GM10847 (cell line): ENCODE results near the gene ZDHHC14.

ENCODE experiments used
- POLR2A ChIP-seq: IDR thresholded peaks from 2 replicates; pipeline ENCODE4 v1.6.1; 2011; ENCODE audit not compliant: insufficient read length; ENCODE audit errors: extremely low read depth

Gene ZDHHC14

GRCh38 chr6:157462956-157463742, 82.2 kb downstream of the ZDHHC14 start:
- no peak for TF ChIP-seq POLR2A

GRCh38 chr6:157464653-157465535, 83.9 kb downstream of the ZDHHC14 start:
- TF ChIP-seq POLR2A = no peak

- TF ChIP-seq POLR2A = no peak
Observed at GRCh38 chr6:157466342-157466648, 85.3 kb downstream of the ZDHHC14 start.

GRCh38 chr6:157468054-157468453, 87.1 kb downstream of the ZDHHC14 start:
- TF ChIP-seq POLR2A = no peak

GRCh38 chr6:157468574-157468973, 87.6 kb downstream of the ZDHHC14 start:
- TF ChIP-seq POLR2A = no peak

- TF ChIP-seq POLR2A = no peak
Observed at GRCh38 chr6:157469378-157469777, 88.4 kb downstream of the ZDHHC14 start.

- no peak for TF ChIP-seq POLR2A
Observed at GRCh38 chr6:157471077-157471686, 90.2 kb downstream of the ZDHHC14 start.

GRCh38 chr6:157471895-157472686, 91.1 kb downstream of the ZDHHC14 start:
- TF ChIP-seq POLR2A = no peak

GRCh38 chr6:157476797-157477196, 95.8 kb downstream of the ZDHHC14 start:
- TF ChIP-seq POLR2A = no peak

GRCh38 chr6:157478926-157479325, 97.9 kb downstream of the ZDHHC14 start:
- no peak for TF ChIP-seq POLR2A

GRCh38 chr6:157479464-157480303, 98.7 kb downstream of the ZDHHC14 start:
- no peak for TF ChIP-seq POLR2A

- no peak for TF ChIP-seq POLR2A
Observed at GRCh38 chr6:157481189-157481864, 100.3 kb downstream of the ZDHHC14 start.

GRCh38 chr6:157481865-157482249, 100.9 kb downstream of the ZDHHC14 start:
- no peak for TF ChIP-seq POLR2A

- TF ChIP-seq POLR2A = no peak
Observed at GRCh38 chr6:157483770-157484169, 102.8 kb downstream of the ZDHHC14 start.
